HG02571 (cell line): ENCODE measurements around the gene HYAL1.
"Not testable (repeated sequence)": the region's sequence is repeated elsewhere in the genome, so short reads cannot be mapped to it uniquely, and the experiment has no call there.

Source experiments
- ATAC-seq: cut with Tn5 transposase; IDR thresholded peaks from one replicate; pipeline ENCODE4 v1.9.1; 2021; ENCODE audit warnings: mild to moderate bottlenecking, moderate library complexity; ENCODE audit not compliant: unreplicated experiment

Gene HYAL1

GRCh38 chr3:50319181-50319893 lies 16.0 kb upstream of the HYAL1 start:
- ATAC-seq: no peak

GRCh38 chr3:50318615-50319014 lies 15.2 kb upstream of the HYAL1 start:
- no peak for ATAC-seq

GRCh38 chr3:50318163-50318562 lies 14.8 kb upstream of the HYAL1 start:
- no peak for ATAC-seq

- ATAC-seq: no peak
Observed at GRCh38 chr3:50317300-50317699, 13.9 kb upstream of the HYAL1 start.

- no peak for ATAC-seq
Observed at GRCh38 chr3:50316657-50317242, 13.4 kb upstream of the HYAL1 start.

GRCh38 chr3:50314816-50315215 lies 11.4 kb upstream of the HYAL1 start:
- ATAC-seq: no peak

- no peak for ATAC-seq
Observed at GRCh38 chr3:50314342-50314741, 11.0 kb upstream of the HYAL1 start.

- ATAC-seq: not testable (repeated sequence)
Observed at GRCh38 chr3:50312041-50312440, 8.7 kb upstream of the HYAL1 start.

GRCh38 chr3:50304601-50305000 lies 1.2 kb upstream of the HYAL1 start:
- no peak for ATAC-seq

- no peak for ATAC-seq
Observed at GRCh38 chr3:50302095-50303012, 1.0 kb downstream of the HYAL1 start.

- ATAC-seq: no peak
Observed at GRCh38 chr3:50300681-50301254, 2.6 kb downstream of the HYAL1 start.

- no peak for ATAC-seq
Observed at GRCh38 chr3:50299929-50300680, 3.3 kb downstream of the HYAL1 start.

- no peak for ATAC-seq
Observed at GRCh38 chr3:50299638-50299928, 3.8 kb downstream of the HYAL1 start.

- peak; percentile 81 for ATAC-seq
Observed at GRCh38 chr3:50298836-50299637, 4.3 kb downstream of the HYAL1 start, which contains the start of the genes HYAL3 and NAA80. HYAL3 (minus strand) TSS chr3:50299405; CDS start chr3:50295602, 3,803 bp downstream. NAA80 (minus strand) TSS chr3:50299405; CDS start chr3:50297463, 1,942 bp downstream.

- ATAC-seq: no peak
Observed at GRCh38 chr3:50297896-50298725, 5.3 kb downstream of the HYAL1 start.

- no peak for ATAC-seq
Observed at GRCh38 chr3:50297384-50297775, 6.0 kb downstream of the HYAL1 start.

GRCh38 chr3:50296721-50297383 lies 6.5 kb downstream of the HYAL1 start:
- no peak for ATAC-seq
